IPS-15b (cell line): ENCODE data around the gene IGFL4.
A peak's percentile ranks its signal among the peaks of the same experiment; 100 is the strongest.

Source experiments
- H3K27me3 ChIP-seq: one replicate; pipeline ENCODE4 v1.6.1; 2013; ENCODE audit warnings: low read length; ENCODE audit not compliant: control insufficient read depth, insufficient read depth
- H3K36me3 ChIP-seq: one replicate; pipeline ENCODE4 v1.6.1; 2013; ENCODE audit warnings: low read length; ENCODE audit not compliant: control insufficient read depth, insufficient read depth
- H3K4me1 ChIP-seq: one replicate; pipeline ENCODE4 v1.6.1; 2013; ENCODE audit warnings: mild to moderate bottlenecking, low read length; ENCODE audit not compliant: control insufficient read depth, insufficient read depth
- H3K4me3 ChIP-seq: one replicate; pipeline ENCODE4 v1.5.1; 2013; ENCODE audit warnings: low read depth, low read length
- H3K9ac ChIP-seq: one replicate; pipeline ENCODE4 v1.6.1; 2013; ENCODE audit warnings: low read depth, mild to moderate bottlenecking, low read length
- H3K9me3 ChIP-seq: one replicate; pipeline ENCODE4 v1.6.1; 2013; ENCODE audit warnings: mild to moderate bottlenecking, low read length; ENCODE audit not compliant: control insufficient read depth, insufficient read depth

IGFL4 gene

GRCh38 chr19:46031781-46032596, 8.8 kb downstream of the IGFL4 start:
- no peak overlapping the region for H3K9ac ChIP-seq
- H3K4me1 ChIP-seq = no peaks in the 10 kb centered on the region
- H3K4me3 ChIP-seq = no peak overlapping the region
- no peaks in the 10 kb centered on the region for H3K9me3 ChIP-seq
- H3K36me3 ChIP-seq = no peaks in the 10 kb centered on the region
- H3K27me3 ChIP-seq = no peaks in the 10 kb centered on the region

- Histone ChIP-seq H3K4me1 (no peaks in the 10 kb centered on the region), H3K4me3 (no peak overlapping the region), H3K9me3 (no peaks in the 10 kb centered on the region), H3K36me3 (peaks cover 3% of the 10 kb centered on the region), H3K9ac (no peak overlapping the region), H3K27me3 (no peaks in the 10 kb centered on the region)
Observed at GRCh38 chr19:46030812-46031550, 9.8 kb downstream of the IGFL4 start.

GRCh38 chr19:46025835-46026234, 15.0 kb downstream of the IGFL4 start:
- Histone ChIP-seq H3K4me3 (no peak overlapping the region), H3K36me3 (peaks cover 3% of the 10 kb centered on the region), H3K9ac (no peak overlapping the region), H3K9me3 (no peaks in the 10 kb centered on the region), H3K4me1 (peaks cover 3% of the 10 kb centered on the region), H3K27me3 (no peaks in the 10 kb centered on the region)

DNA sequence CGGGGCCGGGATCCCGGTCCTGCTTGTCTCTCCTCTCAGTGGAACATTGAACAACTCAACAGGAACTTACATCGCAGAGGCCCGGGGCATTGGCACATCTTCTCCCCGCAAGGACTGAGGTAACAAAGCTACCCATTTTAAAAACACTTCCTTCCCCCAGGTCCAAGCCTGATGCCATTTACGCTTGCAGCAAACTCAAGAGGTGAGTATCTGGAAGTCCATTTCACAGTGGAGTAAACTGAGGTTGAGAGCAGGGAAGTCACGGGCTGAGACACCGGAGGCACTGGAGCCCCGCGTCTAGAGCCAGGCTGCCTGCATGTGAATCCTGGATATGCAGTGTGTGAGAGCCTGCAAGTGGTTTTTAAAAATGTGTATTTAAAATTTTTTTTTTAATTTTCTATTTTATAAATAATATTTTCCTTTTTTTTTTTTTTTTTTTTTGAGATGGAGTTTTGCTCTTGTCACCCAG, 17.5 kb downstream of the IGFL4 start:
- Histone ChIP-seq H3K9me3 (no peaks in the 10 kb centered on the region), H3K4me3 (no peak overlapping the region), H3K9ac (no peak overlapping the region), H3K27me3 (no peaks in the 10 kb centered on the region), H3K4me1 (peaks cover 3% of the 10 kb centered on the region), H3K36me3 (peaks cover 10% of the 10 kb centered on the region)

- no peaks in the 10 kb centered on the region for H3K27me3 ChIP-seq
- peaks cover 14% of the 10 kb centered on the region for H3K36me3 ChIP-seq
- H3K9me3 ChIP-seq = no peaks in the 10 kb centered on the region
- peaks cover 3% of the 10 kb centered on the region for H3K4me1 ChIP-seq
- H3K4me3 ChIP-seq = no peak within 1 kb of the TSS
- no peak within 1 kb of the TSS for H3K9ac ChIP-seq
Observed at GRCh38 chr19:46022431-46023310, 18.1 kb downstream of the IGFL4 start, which contains the start of gene PGLYRP1. PGLYRP1 (minus strand) TSS chr19:46023053; CDS start chr19:46023021, 32 bp downstream.

- H3K4me1 ChIP-seq = peaks cover 3% of the 10 kb centered on the region
- H3K27me3 ChIP-seq = no peaks in the 10 kb centered on the region
- H3K9me3 ChIP-seq = no peaks in the 10 kb centered on the region
- H3K36me3 ChIP-seq = peaks cover 14% of the 10 kb centered on the region
- no peak overlapping the region for H3K9ac ChIP-seq
- H3K4me3 ChIP-seq = no peak overlapping the region
Observed at GRCh38 chr19:46022061-46022430, 18.8 kb downstream of the IGFL4 start.

DNA sequence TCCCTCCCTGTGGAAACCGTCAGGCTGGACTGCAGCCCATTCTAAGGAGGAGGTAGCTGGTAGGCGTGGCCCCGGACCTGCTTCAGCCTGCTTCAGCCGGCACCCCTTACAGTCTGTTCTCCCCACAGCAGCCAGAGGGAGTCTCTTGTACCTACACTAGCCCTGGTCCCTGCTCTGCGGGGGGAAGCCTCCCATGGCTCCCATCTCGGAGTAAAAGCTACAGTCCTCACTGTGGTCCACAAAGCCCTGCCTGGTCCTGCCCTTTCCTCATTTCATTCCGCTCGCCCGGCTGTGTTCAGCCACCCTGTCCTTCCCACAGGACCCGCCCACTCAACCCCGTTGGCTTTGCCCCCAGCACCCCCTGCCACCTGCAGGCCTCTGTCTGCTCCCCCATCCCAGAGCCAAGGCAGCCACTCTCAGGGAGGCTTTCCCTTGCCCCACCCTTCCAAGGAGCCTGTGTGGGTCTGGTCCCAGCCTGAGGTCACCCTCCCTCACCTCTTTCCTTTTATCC, 19.2 kb downstream of the IGFL4 start:
- Histone ChIP-seq H3K36me3 (peaks cover 11% of the 10 kb centered on the region), H3K4me1 (peaks cover 3% of the 10 kb centered on the region), H3K4me3 (no peak overlapping the region), H3K9me3 (no peaks in the 10 kb centered on the region), H3K9ac (peak overlapping the region; percentile 39), H3K27me3 (no peaks in the 10 kb centered on the region)

GRCh38 chr19:46020819-46021125, 20.0 kb downstream of the IGFL4 start:
- Histone ChIP-seq H3K9me3 (no peaks in the 10 kb centered on the region), H3K4me3 (no peak overlapping the region), H3K27me3 (peaks cover 7% of the 10 kb centered on the region), H3K36me3 (peaks cover 10% of the 10 kb centered on the region), H3K9ac (no peak overlapping the region), H3K4me1 (peaks cover 3% of the 10 kb centered on the region)

- Histone ChIP-seq H3K9ac (no peak overlapping the region), H3K36me3 (peaks cover 10% of the 10 kb centered on the region), H3K9me3 (no peaks in the 10 kb centered on the region), H3K4me1 (peaks cover 8% of the 10 kb centered on the region), H3K27me3 (peaks cover 17% of the 10 kb centered on the region), H3K4me3 (no peak overlapping the region)
Observed at GRCh38 chr19:46019270-46019669, 21.5 kb downstream of the IGFL4 start.

DNA sequence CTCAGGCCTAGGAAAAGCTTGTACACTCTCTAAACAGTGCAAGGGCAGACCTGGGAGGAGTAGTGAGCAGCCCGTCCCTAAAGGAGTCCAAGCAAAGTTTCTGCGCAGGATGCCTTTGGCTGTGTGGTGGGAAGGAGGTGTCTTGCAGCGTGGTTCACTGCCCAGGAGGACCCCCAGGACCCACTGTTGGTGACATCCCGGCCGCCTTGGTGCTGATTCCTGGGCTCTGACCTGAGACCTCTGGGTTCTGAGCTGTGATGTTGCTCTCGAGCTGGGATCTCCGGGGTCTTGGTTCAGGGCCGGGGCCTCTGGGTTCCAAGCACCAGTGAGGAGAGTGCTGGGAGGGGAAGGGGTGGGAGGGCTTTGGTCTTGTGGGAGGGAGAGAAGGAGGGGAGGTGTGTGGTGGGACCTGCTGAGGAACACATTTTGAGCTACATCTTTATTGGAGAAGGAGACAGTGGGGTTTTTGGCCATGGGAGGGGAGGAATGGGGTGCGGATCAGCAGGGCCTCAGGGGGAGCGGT, 22.0 kb downstream of the IGFL4 start:
- no peak overlapping the region for H3K9ac ChIP-seq
- no peak overlapping the region for H3K4me3 ChIP-seq
- peaks cover 10% of the 10 kb centered on the region for H3K36me3 ChIP-seq
- H3K4me1 ChIP-seq = peaks cover 8% of the 10 kb centered on the region
- no peaks in the 10 kb centered on the region for H3K9me3 ChIP-seq
- H3K27me3 ChIP-seq = peaks cover 20% of the 10 kb centered on the region
